Endothelial cell of umbilical vein (primary cell): ENCODE measurements around the gene METTL16. TPM values are rescaled to one million over a fixed set of nuclear protein-coding genes. Genes with fewer than 3 reads are reported as not detected.

Experiments
- BruUV-seq: library from RNA; stranded (reverse); fragments of 400-500 nt; replicated peaks from 2 replicates; lab custom pipeline; 2021; lab: Mats Ljungman, UMichigan
- CTCF ChIA-PET: fragments of 300-600, 350-600 bp; sonication (Branson Sonifier 250); formaldehyde crosslinking; loops from one replicate; lab custom pipeline; 2021; ENCODE audit warnings: antibody characterized with exemption, inconsistent platforms; lab: Charles Lee
- POLR2A ChIA-PET: fragments of 300-600, 350-600 bp; sonication (Branson Sonifier 250); formaldehyde crosslinking; loops from one replicate; lab custom pipeline; 2021; ENCODE audit warnings: antibody characterized with exemption, inconsistent platforms; lab: Charles Lee
- DNase-seq: peaks from one replicate; pipeline ENCODE4 v3.0.0-alpha.2; 2011; ENCODE audit warnings: low read depth, low spot score
- FAIRE-seq: peaks from 2 replicates; lab custom pipeline; 2011; peaks lifted over from hg19 to GRCh38; lab: Jason Lieb, UNC
- H2AFZ ChIP-seq: 2 replicates; pipeline ENCODE4 v1.6.0; 2012; ENCODE audit warnings: low read depth, low read length, control low read depth, inconsistent platforms
- H3K27ac ChIP-seq: 2 replicates; pipeline ENCODE4 v1.5.1; 2011; ENCODE audit warnings: low read depth, mild to moderate bottlenecking, control low read depth, low read length, moderate library complexity; ENCODE audit not compliant: insufficient read depth
- H3K27me3 ChIP-seq, 2 experiments: 2 replicates each; pipeline versions ENCODE4 v1.6.0 to v1.6.1; 2011; ENCODE audit warnings: low read length in 2 of 2, mixed read lengths in 1 of 2; ENCODE audit not compliant: control insufficient read depth in 2 of 2, insufficient read depth in 2 of 2
- H3K36me3 ChIP-seq, 2 experiments: 2 replicates in 1 of 2; 3 replicates in 1 of 2; pipeline ENCODE4 v1.5.1; 2011; ENCODE audit warnings: low read length in 2 of 2, mild to moderate bottlenecking in 1 of 2, moderate library complexity in 1 of 2; ENCODE audit not compliant: control insufficient read depth in 2 of 2, insufficient read depth in 2 of 2; ENCODE audit errors: extremely low read depth in 1 of 2
- H3K4me1 ChIP-seq: 3 replicates; pipeline ENCODE4 v1.5.1; 2011; ENCODE audit warnings: mild to moderate bottlenecking, low read length; ENCODE audit not compliant: control insufficient read depth, insufficient read depth; ENCODE audit errors: extremely low read depth
- H3K4me2 ChIP-seq: 2 replicates; pipeline ENCODE4 v1.6.1; 2011; ENCODE audit warnings: low read length, control low read depth, mixed read lengths; ENCODE audit not compliant: insufficient read depth
- H3K4me3 ChIP-seq, 3 experiments: fragments of 200-600 bp in 1 of 3; sonication (generic), shearing (Covaris generic) in 1 of 3; replicated peaks in 1 of 3; 2 replicates each; pipeline ENCODE4 v1.5.1; 2011 to 2016; ENCODE audit warnings: control low read depth in 3 of 3, low read length in 3 of 3, mild to moderate bottlenecking in 2 of 3, inconsistent platforms in 1 of 3, low read depth in 1 of 3, moderate library complexity in 1 of 3; ENCODE audit not compliant: insufficient read depth in 1 of 3
- H3K79me2 ChIP-seq: 2 replicates; pipeline ENCODE4 v1.6.0; 2012; ENCODE audit warnings: low read length, inconsistent platforms; ENCODE audit not compliant: control insufficient read depth, insufficient read depth
- H3K9ac ChIP-seq: replicated peaks from 2 replicates; pipeline ENCODE3; 2011; ENCODE audit warnings: low read length, control low read depth; ENCODE audit not compliant: insufficient read depth; ENCODE audit errors: extremely low read depth
- H3K9me1 ChIP-seq: replicated peaks from 3 replicates; pipeline ENCODE4 v1.6.0; 2011; ENCODE audit warnings: mild to moderate bottlenecking, low read length; ENCODE audit not compliant: control insufficient read depth, insufficient read depth; ENCODE audit errors: extremely low read depth
- H3K9me3 ChIP-seq: replicated peaks from 2 replicates; pipeline ENCODE4 v1.5.1; 2012; ENCODE audit warnings: low read length, inconsistent platforms; ENCODE audit not compliant: control insufficient read depth, insufficient read depth
- H4K20me1 ChIP-seq: replicated peaks from 2 replicates; pipeline ENCODE3; 2011; ENCODE audit warnings: mild to moderate bottlenecking, low read length; ENCODE audit not compliant: control insufficient read depth, insufficient read depth; ENCODE audit errors: extremely low read depth
- CTCF ChIP-seq, 2 donors: IDR thresholded peaks; 1 replicate in 1 of 2; 2 replicates in 1 of 2; pipeline ENCODE4 v1.5.1; 2011; ENCODE audit warnings: low read length in 2 of 2, mild to moderate bottlenecking in 2 of 2, moderate library complexity in 2 of 2, control low read depth in 1 of 2, inconsistent platforms in 1 of 2, low read depth in 1 of 2; ENCODE audit not compliant: insufficient read depth in 1 of 2; ENCODE audit errors: extremely low read depth in 1 of 2
- dilution Hi-C: fragments of 300-500 bp; cut with MboI; formaldehyde crosslinking; loops from one replicate; pipeline ENCODE4 v1.15.0; 2019; ENCODE audit warnings: low sequenced_read_pairs; ENCODE audit not compliant: extremely low pct_ligation_motif_present
- intact Hi-C: fragments of 100-400 bp; cut with micrococcal nuclease; formaldehyde crosslinking; loops from one replicate; pipeline ENCODE4 v1.10.0; 2022
- polyA plus RNA-seq, 4 experiments: library from polyadenylated mRNA; depleted of rRNA in 3 of 4; stranded (reverse) in 3 of 4; unstranded in 1 of 4; fragments of >200 nt; gene quantifications; 2 replicates each; pipeline versions ENCODE4 v1.2.1 to v1.2.3, GENCODE V29; 2011 to 2012; ENCODE audit warnings: missing spikeins in 1 of 4
- total RNA-seq: library from RNA; stranded (reverse); gene quantifications from 2 replicates; pipeline ENCODE4 v1.2.3, GENCODE V29; 2021

The METTL16 gene
- total and polyA plus RNA-seq, 2 donors (not counting 3 experiments of a cell fraction or from before 2014, with no cell fraction given), result 11.0 to 24.7 TPM

GRCh38 chr17:2397247-2398171, 114.2 kb downstream of the METTL16 start:
- POLR2A ChIA-PET, result interaction anchor here (1.6 kb wide), 1 partner anchor 14 kb away, joined by 4 read pairs; no protein-coding TSS in a partner anchor
- Histone ChIP-seq H3K9me1 (no peaks in the 10 kb centered on the region), H3K4me3 (no peak overlapping the region), H3K9me3 (no peaks in the 10 kb centered on the region), H3K9ac (peak overlapping the region; percentile 17), H3K36me3 (no peaks in the 10 kb centered on the region), H3K4me2 (peak overlapping the region; percentile 4), H3K27ac (peak overlapping the region; percentile 63), H3K27me3 (no peaks in the 10 kb centered on the region), H4K20me1 (no peaks in the 10 kb centered on the region), H2AFZ (no peak overlapping the region), H3K79me2 (peaks cover 24% of the 10 kb centered on the region), H3K4me1 (peaks cover 39% of the 10 kb centered on the region)
- no peak for FAIRE-seq
- no peak for DNase-seq
- no peak for TF ChIP-seq CTCF (IDR thresholded peaks at IDR 0.05; ENCODE audit: extremely low read depth in 1 of 2, insufficient read depth in 1 of 2, low read depth in 1 of 2, low read length in 2 of 2)
- intact Hi-C loops, result no loop called here
- dilution Hi-C loops, result no loop called here
- CTCF ChIA-PET, result interaction anchor here (0.9 to 1.6 kb wide), 2 partner anchors 15 to 19 kb away, joined by 4 to 6 read pairs; no protein-coding TSS in a partner anchor
- no TSS peak for BruUV-seq
